ENCODE results near the gene CDC42EP1. TPM values are rescaled to one million over a fixed set of nuclear protein-coding genes. Genes with fewer than 3 reads are reported as not detected.
"Not testable (repeated sequence)": the region's sequence is repeated elsewhere in the genome, so short reads cannot be mapped to it uniquely, and the experiment has no call there.

CDC42EP1 gene
- total RNA-seq, 1 donor from 2014 or later, result 51.2 TPM

DNA sequence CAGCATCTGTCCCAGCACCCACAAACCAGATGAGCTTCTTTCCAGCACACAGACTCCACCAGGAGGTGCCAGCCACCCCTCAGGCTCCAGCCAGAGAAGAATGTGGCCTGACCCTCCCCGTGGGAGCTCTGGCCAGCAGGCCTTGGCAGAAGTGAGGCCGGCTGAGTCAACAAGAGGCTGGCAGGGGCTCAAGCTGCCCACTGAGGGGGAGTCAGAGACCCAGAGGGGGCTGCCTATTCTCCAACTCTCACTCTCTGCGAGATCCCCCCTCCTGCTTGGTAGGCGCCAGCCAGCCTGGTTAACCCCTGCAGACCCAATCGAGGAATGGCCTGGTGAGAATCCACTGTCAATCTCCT is 10.6 kb upstream of the CDC42EP1 start:
- peaks cover 40% of the 10 kb centered on the region for H3K4me1 Mint-ChIP-seq (ENCODE audit: unreplicated experiment)
- H3K4me3 Mint-ChIP-seq (ENCODE audit: unreplicated experiment), result no peak overlapping the region
- TF ChIP-seq, protein P1, sequence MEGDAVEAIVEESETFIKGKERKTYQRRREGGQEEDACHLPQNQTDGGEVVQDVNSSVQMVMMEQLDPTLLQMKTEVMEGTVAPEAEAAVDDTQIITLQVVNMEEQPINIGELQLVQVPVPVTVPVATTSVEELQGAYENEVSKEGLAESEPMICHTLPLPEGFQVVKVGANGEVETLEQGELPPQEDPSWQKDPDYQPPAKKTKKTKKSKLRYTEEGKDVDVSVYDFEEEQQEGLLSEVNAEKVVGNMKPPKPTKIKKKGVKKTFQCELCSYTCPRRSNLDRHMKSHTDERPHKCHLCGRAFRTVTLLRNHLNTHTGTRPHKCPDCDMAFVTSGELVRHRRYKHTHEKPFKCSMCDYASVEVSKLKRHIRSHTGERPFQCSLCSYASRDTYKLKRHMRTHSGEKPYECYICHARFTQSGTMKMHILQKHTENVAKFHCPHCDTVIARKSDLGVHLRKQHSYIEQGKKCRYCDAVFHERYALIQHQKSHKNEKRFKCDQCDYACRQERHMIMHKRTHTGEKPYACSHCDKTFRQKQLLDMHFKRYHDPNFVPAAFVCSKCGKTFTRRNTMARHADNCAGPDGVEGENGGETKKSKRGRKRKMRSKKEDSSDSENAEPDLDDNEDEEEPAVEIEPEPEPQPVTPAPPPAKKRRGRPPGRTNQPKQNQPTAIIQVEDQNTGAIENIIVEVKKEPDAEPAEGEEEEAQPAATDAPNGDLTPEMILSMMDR (IDR thresholded peaks at IDR 0.05; ENCODE audit: unreplicated experiment), result no peak
- peaks cover 5% of the 10 kb centered on the region for H3K27me3 Mint-ChIP-seq (ENCODE audit: unreplicated experiment)
- no peak for DNase-seq (ENCODE audit: low spot score)
- no peaks in the 10 kb centered on the region for H3K36me3 Mint-ChIP-seq (ENCODE audit: low read depth, unreplicated experiment)
- peak overlapping the region; percentile 75 for H3K27ac Mint-ChIP-seq (ENCODE audit: unreplicated experiment)
- no peaks in the 10 kb centered on the region for H3K9me3 Mint-ChIP-seq (ENCODE audit: unreplicated experiment)

DNA sequence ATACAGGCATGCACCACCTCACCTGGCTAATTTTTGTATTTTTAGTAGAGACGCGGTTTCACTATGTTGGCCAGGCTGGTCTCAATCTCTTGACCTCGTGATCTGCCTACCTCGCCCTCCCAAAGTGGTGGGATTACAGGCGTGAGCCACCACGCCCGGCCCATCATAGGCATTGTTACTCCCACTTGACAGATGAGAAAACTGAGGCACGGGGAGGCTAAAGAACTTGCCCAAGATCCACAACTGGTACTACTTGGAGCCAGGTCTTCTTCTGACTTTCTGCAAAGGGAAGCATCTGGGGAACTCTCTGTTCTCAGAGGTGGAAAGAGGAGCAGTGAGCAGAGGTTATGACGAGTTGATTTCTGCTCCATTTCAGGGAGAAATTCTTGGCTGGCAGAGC is 9.4 kb upstream of the CDC42EP1 start:
- DNase-seq (ENCODE audit: low spot score); H3K9me3 Mint-ChIP-seq (ENCODE audit: unreplicated experiment); H3K36me3 Mint-ChIP-seq (ENCODE audit: low read depth, unreplicated experiment); H3K4me3 Mint-ChIP-seq (ENCODE audit: unreplicated experiment); H3K27me3 Mint-ChIP-seq (ENCODE audit: unreplicated experiment): not testable (repeated sequence)
- Mint-ChIP-seq H3K27ac (ENCODE audit: unreplicated experiment) (peak overlapping the region; percentile 53), H3K4me1 (ENCODE audit: unreplicated experiment) (peaks cover 38% of the 10 kb centered on the region)

DNA sequence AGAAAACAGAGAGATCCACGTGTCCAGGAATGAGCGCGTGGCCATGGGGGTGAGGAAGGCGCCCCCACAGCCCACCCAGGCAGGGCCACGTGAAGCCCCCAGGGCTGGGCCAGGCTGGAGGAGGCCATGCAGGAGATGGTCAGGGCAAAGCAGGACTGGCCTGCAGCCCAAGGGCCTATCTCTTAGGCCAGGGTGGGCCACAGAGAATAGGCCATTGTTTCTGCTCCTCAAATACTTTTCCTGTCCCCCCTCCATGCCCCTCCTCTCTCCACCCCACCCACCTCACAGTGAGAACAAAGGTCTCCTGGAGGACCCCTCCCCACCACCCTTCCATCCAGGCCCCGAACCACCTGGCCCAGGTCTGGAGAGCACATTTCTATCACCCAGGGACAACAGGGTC is 8.3 kb upstream of the CDC42EP1 start:
- TF ChIP-seq, protein P1 (IDR thresholded peaks at IDR 0.05; ENCODE audit: unreplicated experiment), result no peak
- H3K27me3 Mint-ChIP-seq (ENCODE audit: unreplicated experiment), result no peaks in the 10 kb centered on the region
- H3K4me1 Mint-ChIP-seq (ENCODE audit: unreplicated experiment), result peaks cover 40% of the 10 kb centered on the region
- H3K27ac Mint-ChIP-seq (ENCODE audit: unreplicated experiment), result peak overlapping the region; percentile 64
- no peak for DNase-seq (ENCODE audit: low spot score)
- H3K9me3 Mint-ChIP-seq (ENCODE audit: unreplicated experiment), result no peaks in the 10 kb centered on the region
- no peaks in the 10 kb centered on the region for H3K36me3 Mint-ChIP-seq (ENCODE audit: low read depth, unreplicated experiment)
- no peak overlapping the region for H3K4me3 Mint-ChIP-seq (ENCODE audit: unreplicated experiment)

DNA sequence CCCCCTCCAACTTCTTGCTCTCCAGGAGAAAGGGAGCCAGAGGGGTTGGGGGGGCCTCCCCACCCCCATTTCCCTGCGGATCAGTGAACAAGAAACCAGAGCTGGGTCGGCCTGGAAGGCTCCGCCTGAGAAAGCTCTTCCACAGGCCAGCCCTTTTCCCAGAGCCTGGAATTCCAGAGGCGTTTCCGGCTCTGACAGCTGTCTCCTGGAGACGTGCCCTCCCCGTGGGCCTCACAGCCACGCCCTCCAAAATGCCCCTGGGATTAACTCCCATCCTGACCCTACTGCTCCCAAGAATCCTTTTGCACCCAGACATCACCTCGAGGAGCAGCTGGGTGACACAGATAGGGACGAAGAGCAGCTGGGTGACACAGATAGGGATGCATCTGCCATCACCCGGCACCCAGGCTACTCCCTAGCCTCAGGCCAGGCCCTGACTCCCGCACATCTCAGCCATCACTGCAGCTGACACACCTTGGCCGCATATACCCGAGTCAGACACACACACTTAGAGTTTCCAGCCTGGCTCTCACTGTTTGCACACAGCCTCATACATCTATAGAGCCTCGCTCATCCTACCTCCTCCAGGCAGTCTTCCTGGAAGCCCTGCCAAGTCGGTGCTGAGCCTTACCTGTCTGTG is 7.6 kb upstream of the CDC42EP1 start:
- H3K36me3 Mint-ChIP-seq (ENCODE audit: low read depth, unreplicated experiment), result no peaks in the 10 kb centered on the region
- DNase-seq (ENCODE audit: low spot score), result peak; percentile 52
- peak overlapping the region; percentile 9 for H3K4me3 Mint-ChIP-seq (ENCODE audit: unreplicated experiment)
- peak overlapping the region; percentile 64 for H3K27ac Mint-ChIP-seq (ENCODE audit: unreplicated experiment)
- peaks cover 39% of the 10 kb centered on the region for H3K4me1 Mint-ChIP-seq (ENCODE audit: unreplicated experiment)
- TF ChIP-seq, protein P1 (IDR thresholded peaks at IDR 0.05; ENCODE audit: unreplicated experiment), result no peak
- no peaks in the 10 kb centered on the region for H3K27me3 Mint-ChIP-seq (ENCODE audit: unreplicated experiment)
- H3K9me3 Mint-ChIP-seq (ENCODE audit: unreplicated experiment), result no peaks in the 10 kb centered on the region

DNA sequence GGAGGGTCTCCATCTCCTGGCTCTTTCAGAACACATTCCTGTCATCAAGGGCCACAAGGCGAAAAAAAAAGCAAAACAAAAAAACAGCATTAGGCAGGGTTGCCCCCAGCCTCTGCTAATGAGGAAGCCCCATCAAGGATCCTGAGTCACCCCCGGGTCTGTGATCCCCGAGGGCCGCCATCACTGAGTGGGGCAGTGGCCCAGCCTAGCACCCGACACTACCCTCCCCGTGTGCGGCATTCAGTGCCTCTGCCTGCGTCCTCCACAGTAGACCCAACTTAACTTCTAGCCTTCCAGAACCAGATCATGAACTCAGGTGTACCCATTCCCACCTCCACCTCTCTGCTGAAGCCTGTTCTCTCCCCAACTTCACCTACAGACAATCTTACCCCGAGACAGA is 6.6 kb upstream of the CDC42EP1 start:
- Mint-ChIP-seq H3K36me3 (ENCODE audit: low read depth, unreplicated experiment) (no peaks in the 10 kb centered on the region), H3K27me3 (ENCODE audit: unreplicated experiment) (no peaks in the 10 kb centered on the region), H3K4me3 (ENCODE audit: unreplicated experiment) (no peak overlapping the region), H3K4me1 (ENCODE audit: unreplicated experiment) (peaks cover 39% of the 10 kb centered on the region), H3K9me3 (ENCODE audit: unreplicated experiment) (no peaks in the 10 kb centered on the region), H3K27ac (ENCODE audit: unreplicated experiment) (no peak overlapping the region)
- DNase-seq (ENCODE audit: low spot score), result no peak
- TF ChIP-seq, protein P1 (IDR thresholded peaks at IDR 0.05; ENCODE audit: unreplicated experiment), result no peak
